Measurements from ENCODE around the gene DFFA.
"Not testable (repeated sequence)": the region's sequence is repeated elsewhere in the genome, so short reads cannot be mapped to it uniquely, and the experiment has no call there.

DNA sequence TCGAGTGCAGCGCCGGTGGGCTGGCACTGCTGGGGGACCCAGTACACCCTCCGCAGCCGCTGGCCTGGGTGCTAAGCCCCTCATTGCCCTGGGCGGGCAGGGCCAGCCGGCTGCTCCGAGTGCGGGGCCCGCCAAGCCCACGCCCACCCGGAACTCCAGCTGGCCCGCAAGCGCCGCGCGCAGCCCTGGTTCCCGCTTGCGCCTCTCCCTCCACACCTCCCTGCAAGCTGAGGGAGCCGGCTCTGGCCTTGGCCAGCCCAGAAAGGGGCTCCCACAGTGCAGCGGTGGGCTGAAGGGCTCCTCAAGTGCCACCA lies 45.8 kb downstream of the DFFA start:
- not testable (repeated sequence) for TF ChIP-seq POLR2A, POLR2AphosphoS5 (IDR thresholded peaks at IDR 0.05; ENCODE audit: low read depth, low read length)

All from GM12891 (cell line).